Activated CD4-positive, alpha-beta T cell treated with anti-CD3 and anti-CD28 coated beads, Interleukin-2, amount 50 U/mL, for 16 hours (primary cell): ENCODE measurements around the gene ERP44.
A peak's percentile ranks its signal among the peaks of the same experiment; 100 is the strongest.
"Not testable (repeated sequence)": the region's sequence is repeated elsewhere in the genome, so short reads cannot be mapped to it uniquely, and the experiment has no call there.

Source experiments
- DNase-seq: peaks from one replicate; pipeline ENCODE4 v3.0.0-alpha.2; 2020

ERP44 gene

GRCh38 chr9:100099722-100100042 is 882 bp upstream of the ERP44 start:
- no peak for DNase-seq

GRCh38 chr9:100098046-100098886 is 534 bp downstream of the ERP44 start:
- peak; percentile 37 for DNase-seq

- DNase-seq: no peak
Observed at GRCh38 chr9:100096378-100096916, 2.4 kb downstream of the ERP44 start.

DNA sequence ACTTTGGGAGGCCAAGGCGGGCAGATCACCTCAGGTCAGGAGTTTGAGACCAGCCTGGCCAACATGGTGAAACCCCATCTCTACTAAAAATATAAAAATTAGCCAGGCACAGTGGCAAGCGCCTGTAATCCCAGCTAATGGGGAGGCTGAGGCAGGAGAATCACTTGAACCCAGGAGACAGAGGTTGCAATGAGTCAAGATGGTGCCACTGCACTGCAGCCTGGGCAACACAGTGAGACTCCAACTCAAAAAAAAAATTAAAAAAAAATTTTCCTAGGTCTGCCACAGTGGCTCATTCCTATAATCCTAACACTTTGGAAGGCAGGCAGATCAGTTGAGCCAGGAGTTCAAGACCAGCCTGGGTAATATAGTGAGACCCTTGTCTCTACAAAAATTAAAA is 4.4 kb downstream of the ERP44 start:
- not testable (repeated sequence) for DNase-seq

DNA sequence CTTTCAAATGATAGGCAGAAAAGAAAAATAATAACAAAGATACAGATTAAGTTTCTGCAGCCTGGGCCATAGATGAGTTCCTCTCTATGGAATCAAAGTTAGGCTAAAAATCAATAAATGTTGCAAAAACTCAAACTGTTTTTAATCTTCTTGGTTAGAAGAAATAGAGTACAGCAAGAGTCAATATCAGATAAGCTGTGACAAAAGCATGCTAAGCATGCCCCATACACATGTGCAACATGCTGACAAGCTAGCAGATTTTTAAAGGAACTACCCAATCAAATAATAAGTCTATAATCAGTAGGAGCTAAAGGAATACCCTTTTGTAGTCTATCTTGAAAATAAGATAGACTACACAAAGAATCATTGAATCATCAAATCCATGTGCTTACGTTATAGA is 6.7 kb downstream of the ERP44 start:
- DNase-seq: no peak

GRCh38 chr9:100091650-100092049 is 7.2 kb downstream of the ERP44 start:
- no peak for DNase-seq

GRCh38 chr9:100090880-100091279 is 7.9 kb downstream of the ERP44 start:
- no peak for DNase-seq

DNA sequence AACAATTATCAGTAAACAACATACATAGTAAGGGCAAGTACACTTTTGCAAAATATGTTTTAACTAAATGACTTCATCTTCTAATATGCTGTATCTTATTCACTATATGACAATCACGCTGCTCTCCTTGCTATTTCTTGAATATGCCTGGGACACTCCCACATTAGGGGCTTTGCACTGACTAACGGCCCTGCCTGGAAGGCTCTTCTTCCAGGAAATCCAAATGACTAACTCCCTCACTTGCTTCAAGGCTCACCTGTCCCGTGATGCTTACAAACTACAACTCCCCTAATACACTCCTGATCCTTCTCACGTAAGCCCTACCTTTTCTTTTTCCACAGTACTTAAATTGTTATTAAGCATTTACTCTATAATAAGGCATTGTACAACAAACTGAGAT is 10.6 kb downstream of the ERP44 start:
- peak; percentile 24 for DNase-seq

GRCh38 chr9:100087218-100087617 is 11.6 kb downstream of the ERP44 start:
- peak; percentile 26 for DNase-seq

DNA sequence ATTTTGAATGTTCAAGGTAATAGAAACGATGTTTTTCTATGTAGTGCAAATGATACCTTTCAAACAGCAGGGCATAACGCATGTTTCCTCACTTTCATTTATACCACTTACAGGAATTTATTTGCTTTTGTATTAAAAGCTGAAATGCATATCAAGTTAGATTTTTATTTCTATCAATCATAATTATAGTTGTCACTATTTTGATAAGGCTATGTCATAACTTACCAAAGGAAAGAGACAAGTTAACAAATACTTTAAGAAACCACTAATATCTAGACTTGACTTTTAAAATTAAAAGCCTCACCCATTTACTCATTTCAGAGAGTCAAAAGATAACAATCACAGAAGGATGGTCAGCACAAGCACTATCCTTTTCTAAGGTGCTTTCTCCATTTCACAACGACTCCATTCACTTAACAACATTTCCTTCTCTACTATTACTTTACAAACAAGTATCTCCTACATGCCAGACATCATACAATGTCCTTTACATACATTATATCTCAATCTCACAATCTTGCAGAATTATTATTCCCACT is 12.6 kb downstream of the ERP44 start:
- peak; percentile 47 for DNase-seq

- DNase-seq: peak; percentile 81
Observed at GRCh38 chr9:100084734-100085133, 14.1 kb downstream of the ERP44 start.

- DNase-seq: no peak
Observed at GRCh38 chr9:100084128-100084453, 14.7 kb downstream of the ERP44 start.

DNA sequence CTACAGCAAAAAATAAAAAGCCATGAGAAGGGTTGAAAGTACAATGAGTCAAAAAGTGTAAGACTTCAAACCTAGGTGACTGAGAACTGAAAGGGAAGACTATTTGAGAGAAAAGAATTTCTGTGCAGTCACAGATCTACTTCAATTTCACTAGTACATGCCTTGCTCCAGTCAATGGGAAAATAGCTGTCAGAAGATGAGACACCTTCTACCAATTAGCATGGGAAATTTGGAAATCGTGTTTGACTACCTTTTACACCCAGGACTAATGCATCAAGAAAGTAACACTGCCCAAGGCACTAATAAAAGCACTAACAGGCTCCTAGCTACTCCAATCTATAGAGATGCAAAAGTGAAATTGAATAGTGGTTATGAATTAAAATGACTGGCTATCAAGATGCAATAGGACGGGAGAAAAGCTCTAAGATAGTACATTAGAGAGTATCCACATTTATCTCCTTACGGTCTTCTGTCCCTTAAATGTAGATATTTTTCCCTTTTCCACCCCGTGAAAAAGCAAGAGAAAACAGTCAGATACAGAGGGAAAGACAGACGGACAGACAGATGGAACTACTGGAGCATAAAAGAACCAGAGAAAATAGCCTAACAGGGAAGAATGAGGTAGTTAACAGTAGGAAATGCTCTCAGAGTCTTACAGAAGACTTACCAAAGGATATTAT is 15.2 kb downstream of the ERP44 start:
- DNase-seq: peak; percentile 51

GRCh38 chr9:100082782-100083181 is 16.0 kb downstream of the ERP44 start:
- DNase-seq: no peak

- DNase-seq: not testable (repeated sequence)
Observed at GRCh38 chr9:100076256-100076655, 22.5 kb downstream of the ERP44 start.

- no peak for DNase-seq
Observed at GRCh38 chr9:100074989-100075388, 23.8 kb downstream of the ERP44 start.

DNA sequence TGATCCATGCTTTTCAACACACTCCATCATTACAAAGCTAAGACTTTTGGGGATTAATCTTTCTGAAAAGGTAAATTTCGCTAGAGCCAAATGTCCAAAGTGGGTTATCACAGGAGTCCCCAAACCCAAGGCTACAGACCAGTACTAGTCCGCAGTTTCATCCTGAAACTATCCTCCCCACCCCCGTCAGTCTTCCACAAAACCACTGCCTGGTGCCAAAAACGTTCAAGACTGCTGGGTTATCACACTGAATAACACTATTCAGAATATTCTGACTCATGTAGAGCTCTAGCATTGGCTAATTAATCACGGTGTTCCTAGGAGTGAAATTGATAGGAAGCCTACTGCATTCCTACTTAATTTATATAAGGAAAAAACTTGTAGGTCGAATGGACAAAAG is 24.7 kb downstream of the ERP44 start:
- DNase-seq: no peak

DNA sequence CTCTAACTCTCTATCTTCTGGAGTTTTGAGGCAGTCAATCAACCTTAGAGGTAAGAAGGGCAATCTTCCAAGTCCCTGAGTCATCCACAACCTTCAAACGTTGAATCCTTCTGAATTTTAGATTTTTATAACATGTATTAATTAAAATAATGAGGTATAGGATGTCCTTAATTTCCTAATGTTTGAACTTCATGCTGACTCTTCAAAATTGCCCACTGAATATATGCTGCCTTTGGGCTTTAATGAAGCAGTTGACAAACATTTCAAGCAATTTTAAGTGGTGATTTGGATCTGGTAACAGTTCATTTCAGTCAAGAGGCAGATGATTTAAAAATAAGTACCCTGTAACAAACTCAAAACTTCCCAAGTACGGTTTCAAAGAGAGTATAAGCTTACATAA is 26.0 kb downstream of the ERP44 start:
- no peak for DNase-seq

DNA sequence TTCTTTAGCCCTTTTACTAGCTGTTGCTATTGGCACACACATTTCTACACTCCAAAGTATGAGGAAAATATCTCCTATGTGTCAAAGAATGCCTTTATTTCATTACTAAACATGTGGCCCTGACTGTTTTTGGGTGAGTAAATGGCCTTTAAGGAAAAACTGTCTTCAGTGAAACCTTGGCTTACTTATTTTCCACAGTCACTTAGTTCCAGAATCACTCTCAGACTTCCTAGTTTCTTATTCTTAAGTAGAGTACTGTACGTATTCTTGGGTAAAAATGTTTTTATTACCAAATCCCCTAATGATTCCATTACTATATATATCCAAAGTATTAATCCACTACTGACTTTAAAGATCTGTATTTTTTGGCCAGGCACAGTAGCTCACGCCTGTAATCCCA is 27.5 kb downstream of the ERP44 start:
- DNase-seq: no peak

DNA sequence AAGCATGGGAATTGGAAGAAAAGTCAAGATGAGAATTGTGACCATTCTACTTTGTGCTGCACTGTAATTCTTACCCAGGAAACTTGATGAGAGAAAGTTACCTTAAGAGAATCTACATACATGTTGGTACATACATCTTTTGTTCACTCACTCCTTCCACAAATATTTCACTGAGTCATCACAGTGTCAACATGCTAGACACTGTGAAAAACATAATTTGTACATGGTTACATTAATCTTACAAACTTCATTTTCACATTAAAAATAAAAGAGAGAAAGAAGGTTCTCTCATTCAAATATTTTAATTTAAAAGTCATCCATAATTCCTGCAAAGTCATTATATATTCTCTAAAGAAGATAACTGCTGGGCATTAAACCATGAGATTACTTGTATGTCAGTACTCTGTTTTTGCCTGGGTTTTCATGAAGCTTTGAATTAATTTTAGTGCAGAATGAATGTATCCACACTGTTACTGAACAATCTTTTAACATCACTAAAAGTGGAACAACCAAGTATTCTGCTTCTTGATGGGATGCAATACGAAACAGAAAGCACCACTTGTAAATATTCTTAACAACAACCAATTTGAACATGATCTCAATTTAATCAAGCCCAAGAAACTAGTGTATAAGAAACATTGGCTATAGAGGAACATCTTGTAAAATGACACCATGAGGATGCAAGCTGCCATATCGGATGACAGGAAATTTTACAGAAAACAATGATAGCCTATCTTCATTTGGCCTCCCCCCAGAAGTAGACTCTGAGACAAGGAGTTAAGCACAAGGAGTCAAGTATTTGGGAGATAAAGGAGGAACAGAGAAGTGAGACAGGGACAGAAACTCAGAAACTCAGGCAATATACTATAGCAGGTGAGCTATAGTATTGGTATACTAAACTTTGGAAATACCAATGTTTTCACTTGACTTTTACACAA is 28.4 kb downstream of the ERP44 start:
- no peak for DNase-seq

DNA sequence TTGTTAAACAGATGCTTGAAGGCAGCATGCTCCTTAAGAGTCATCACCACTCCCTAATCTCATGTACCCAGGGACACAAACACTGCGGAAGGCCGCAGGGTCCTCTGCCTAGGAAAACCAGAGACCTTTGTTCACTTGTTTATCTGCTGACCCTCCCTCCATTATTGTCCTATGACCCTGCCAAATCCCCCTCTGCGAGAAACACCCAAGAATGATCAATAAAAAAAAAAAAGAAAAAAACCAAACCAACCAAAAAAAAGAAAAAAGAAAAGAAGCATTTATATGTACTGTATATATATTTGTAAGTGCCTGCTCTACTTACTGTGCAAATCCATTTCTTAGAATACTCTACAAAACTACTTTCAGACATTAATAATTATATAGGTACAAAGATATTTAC is 29.7 kb downstream of the ERP44 start:
- DNase-seq: not testable (repeated sequence)

- not testable (repeated sequence) for DNase-seq
Observed at GRCh38 chr9:100067990-100068389, 30.8 kb downstream of the ERP44 start.

- DNase-seq: no peak
Observed at GRCh38 chr9:100066539-100066938, 32.3 kb downstream of the ERP44 start.
